HG02588 (cell line): Measurements from ENCODE around the gene BRCA2.
"Not testable (repeated sequence)": the region's sequence is repeated elsewhere in the genome, so short reads cannot be mapped to it uniquely, and the experiment has no call there.

ENCODE experiments used
- ATAC-seq: cut with Tn5 transposase; IDR thresholded peaks from one replicate; pipeline ENCODE4 v1.9.1; 2021; ENCODE audit warnings: mild to moderate bottlenecking, moderate library complexity; ENCODE audit not compliant: unreplicated experiment

BRCA2 gene

DNA sequence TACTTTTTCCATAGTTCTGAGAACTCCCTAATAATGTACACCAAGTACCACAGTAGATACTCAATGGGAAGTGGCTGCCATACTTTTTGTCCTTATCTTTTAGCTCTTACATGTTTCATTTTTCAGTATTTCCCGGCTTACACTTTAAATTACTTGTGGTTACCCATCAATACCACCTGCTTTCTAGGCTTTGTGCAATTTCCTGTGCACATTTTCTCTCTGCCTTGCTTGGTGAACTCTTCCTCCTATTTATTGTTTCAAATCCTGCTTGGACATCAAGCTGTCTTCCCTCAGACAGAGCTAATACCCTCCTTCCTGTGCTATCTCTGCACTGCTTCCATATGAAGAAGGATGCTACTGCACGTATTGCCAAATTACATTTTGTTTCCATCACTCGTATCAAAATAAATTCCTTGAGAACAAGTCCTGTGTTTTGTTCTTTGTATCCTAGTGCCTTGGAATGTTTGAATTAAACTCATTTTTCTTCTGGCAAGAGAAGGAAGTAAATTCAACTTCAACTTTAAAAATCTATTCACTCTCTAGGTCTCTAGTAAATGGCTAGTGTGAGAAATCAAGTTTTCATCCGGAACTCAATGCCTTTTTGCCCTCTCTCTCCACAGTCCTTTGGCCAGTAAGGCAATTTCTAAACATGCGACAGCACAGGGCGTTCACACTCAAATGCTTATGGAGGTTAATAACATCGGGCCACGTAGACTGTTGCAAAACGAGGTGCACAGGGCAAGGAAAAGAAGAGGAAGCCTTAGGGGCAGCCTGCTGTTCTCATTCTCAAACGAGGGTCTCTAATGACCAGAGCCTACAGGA lies 5.8 kb upstream of the BRCA2 start:
- no peak for ATAC-seq

- ATAC-seq, result no peak
Measured at GRCh38 chr13:32310134-32310706, 5.1 kb upstream of the BRCA2 start.

DNA sequence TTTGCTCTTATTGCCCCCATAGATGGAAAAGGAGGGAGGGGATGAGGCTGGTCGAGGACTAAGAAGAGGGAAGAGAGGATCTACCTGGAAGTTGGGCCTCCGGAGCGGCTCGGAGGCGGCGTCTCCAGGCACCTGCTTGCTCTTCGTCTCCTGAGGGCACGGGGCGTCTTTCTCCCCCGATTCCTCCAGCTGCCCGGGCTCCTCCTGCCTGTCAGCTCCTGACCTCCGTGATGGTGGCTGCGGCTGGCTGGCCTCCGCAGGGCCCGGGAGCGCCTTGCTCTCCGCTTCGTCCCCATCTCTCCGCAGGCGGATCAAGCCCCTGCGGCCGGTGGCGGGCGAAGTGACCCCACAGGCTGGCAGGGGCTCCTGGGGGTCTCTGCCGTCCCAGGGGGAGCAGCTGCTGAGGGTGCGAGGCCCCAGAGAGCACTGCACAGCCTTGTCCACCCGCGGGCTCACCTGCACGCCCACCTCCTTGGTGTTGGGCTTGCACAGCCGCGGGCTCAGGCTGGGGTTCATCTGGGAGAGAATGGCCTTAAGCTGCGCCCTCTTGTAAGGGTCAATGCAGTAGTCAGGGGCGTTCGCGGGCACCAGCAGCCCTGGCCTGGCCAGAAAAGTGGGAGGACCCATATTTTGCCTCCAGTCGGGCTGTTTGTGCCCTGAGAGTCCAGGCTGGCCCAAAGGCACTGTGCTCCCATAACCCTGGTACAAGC lies 4.0 kb upstream of the BRCA2 start:
- no peak for ATAC-seq

GRCh38 chr13:32314271-32315237 lies 754 bp upstream of the BRCA2 start:
- peak; percentile 14 for ATAC-seq

DNA sequence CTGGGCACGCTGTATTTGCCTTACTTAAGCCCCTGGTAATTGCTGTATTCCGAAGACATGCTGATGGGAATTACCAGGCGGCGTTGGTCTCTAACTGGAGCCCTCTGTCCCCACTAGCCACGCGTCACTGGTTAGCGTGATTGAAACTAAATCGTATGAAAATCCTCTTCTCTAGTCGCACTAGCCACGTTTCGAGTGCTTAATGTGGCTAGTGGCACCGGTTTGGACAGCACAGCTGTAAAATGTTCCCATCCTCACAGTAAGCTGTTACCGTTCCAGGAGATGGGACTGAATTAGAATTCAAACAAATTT lies 676 bp downstream of the BRCA2 start:
- ATAC-seq, result peak; percentile 54

DNA sequence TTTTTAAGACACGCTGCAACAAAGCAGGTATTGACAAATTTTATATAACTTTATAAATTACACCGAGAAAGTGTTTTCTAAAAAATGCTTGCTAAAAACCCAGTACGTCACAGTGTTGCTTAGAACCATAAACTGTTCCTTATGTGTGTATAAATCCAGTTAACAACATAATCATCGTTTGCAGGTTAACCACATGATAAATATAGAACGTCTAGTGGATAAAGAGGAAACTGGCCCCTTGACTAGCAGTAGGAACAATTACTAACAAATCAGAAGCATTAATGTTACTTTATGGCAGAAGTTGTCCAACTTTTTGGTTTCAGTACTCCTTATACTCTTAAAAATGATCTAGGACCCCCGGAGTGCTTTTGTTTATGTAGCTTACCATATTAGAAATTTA lies 1.2 kb downstream of the BRCA2 start:
- no peak for ATAC-seq

DNA sequence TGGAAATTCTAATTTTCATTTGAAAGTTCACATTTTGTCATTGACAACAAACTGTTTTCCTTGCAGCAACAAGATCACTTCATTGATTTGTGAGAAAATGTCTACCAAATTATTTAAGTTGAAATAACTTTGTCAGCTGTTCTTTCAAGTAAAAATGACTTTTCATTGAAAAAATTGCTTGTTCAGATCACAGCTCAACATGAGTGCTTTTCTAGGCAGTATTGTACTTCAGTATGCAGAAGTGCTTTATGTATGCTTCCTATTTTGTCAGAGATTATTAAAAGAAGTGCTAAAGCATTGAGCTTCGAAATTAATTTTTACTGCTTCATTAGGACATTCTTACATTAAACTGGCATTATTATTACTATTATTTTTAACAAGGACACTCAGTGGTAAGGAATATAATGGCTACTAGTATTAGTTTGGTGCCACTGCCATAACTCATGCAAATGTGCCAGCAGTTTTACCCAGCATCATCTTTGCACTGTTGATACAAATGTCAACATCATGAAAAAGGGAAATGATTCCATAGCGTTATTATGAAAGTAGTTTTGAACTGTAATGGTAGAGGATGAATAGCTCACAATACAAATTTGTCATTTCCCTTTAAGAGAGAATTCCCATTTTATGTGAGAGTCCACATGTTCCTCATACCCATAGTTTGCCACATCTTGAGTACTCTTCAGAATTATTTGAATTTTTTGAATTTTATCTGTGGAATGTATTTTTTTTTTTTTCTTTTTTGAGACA lies 2.6 kb downstream of the BRCA2 start:
- no peak for ATAC-seq

GRCh38 chr13:32320528-32320927 lies 5.2 kb downstream of the BRCA2 start:
- ATAC-seq, result no peak

- ATAC-seq, result no peak
Measured at GRCh38 chr13:32323912-32324311, 8.6 kb downstream of the BRCA2 start.

DNA sequence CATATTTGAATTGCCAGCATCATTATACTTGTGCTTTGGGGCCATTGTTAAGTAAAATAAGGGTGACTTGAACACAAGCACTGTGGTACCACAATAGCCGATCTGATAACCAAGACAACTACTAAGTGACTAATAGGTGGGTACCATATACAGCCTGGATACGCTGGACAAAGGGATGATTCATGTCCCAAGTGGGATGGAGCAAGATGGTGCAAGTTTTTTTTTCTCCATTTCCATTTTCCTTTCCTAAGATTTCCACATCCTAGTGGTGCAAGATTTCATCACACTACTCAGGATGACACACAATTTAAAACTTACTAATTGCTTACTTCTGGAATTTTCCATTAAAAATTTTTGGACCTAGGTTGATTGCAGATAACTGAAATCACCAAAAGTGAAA lies 15.1 kb downstream of the BRCA2 start:
- ATAC-seq, result no peak

DNA sequence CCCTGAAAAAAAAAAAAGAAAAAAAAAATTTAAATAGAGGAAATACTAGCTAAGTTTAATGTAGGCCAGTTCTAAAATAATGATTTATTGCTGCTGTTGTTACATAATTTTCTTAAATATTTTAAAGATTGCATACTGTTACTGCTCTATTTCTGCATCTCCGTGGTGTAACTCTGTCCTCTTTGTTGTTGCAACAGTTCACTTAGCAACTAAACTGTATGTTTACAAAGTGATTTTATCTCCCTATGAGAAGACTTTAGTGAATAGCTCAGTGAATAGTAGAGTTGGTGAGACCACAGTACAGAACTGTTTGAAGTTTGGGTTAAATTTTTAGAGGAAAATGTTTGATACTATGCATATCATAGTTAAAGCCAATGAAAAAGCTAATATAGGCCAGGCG lies 19.4 kb downstream of the BRCA2 start:
- no peak for ATAC-seq

GRCh38 chr13:32340914-32341313 lies 25.6 kb downstream of the BRCA2 start:
- no peak for ATAC-seq

GRCh38 chr13:32347651-32348050 lies 32.3 kb downstream of the BRCA2 start:
- ATAC-seq, result no peak

DNA sequence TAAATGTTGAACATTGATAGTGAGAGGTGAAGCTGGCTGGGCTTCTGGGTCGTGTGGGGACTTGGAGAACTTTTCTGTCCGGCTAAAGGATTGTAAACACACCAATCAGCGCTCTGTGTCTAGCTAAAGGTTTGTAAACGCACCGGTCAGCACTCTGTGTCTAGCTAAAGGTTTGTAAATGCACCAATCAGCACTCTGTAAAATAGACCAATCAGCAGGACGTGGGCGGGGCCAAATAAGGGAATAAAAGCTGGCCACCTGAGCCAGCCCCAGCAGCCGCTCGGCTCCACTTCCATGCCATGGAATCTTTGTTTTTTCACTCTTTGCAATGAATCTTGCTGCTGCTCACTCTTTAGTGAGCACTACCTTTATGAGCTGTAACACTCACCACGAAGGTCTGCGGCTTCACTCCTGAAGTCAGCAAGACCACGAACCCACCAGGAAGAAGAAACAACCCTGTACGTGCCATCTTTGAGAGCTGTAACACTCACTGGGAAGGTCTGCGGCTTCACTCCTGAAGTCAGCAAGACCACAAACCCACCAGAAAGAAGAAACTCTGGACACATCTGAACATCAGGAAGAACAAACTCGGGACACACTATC lies 35.6 kb downstream of the BRCA2 start:
- ATAC-seq, result not testable (repeated sequence)

GRCh38 chr13:32354040-32354439 lies 38.7 kb downstream of the BRCA2 start:
- ATAC-seq, result peak; percentile 57

GRCh38 chr13:32355935-32356334 lies 40.6 kb downstream of the BRCA2 start:
- ATAC-seq, result not testable (repeated sequence)

- no peak for ATAC-seq
Measured at GRCh38 chr13:32362574-32362973, 47.3 kb downstream of the BRCA2 start.

DNA sequence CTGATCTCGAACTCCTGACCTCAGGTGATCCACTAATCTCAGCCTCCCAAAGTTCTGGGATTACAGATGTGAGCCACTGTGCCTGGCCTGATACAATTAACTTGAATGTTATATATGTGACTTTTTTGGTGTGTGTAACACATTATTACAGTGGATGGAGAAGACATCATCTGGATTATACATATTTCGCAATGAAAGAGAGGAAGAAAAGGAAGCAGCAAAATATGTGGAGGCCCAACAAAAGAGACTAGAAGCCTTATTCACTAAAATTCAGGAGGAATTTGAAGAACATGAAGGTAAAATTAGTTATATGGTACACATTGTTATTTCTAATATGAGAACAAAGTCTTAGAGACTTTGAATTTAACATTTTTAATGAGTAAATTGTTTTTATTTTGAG lies 55.5 kb downstream of the BRCA2 start:
- ATAC-seq, result no peak

DNA sequence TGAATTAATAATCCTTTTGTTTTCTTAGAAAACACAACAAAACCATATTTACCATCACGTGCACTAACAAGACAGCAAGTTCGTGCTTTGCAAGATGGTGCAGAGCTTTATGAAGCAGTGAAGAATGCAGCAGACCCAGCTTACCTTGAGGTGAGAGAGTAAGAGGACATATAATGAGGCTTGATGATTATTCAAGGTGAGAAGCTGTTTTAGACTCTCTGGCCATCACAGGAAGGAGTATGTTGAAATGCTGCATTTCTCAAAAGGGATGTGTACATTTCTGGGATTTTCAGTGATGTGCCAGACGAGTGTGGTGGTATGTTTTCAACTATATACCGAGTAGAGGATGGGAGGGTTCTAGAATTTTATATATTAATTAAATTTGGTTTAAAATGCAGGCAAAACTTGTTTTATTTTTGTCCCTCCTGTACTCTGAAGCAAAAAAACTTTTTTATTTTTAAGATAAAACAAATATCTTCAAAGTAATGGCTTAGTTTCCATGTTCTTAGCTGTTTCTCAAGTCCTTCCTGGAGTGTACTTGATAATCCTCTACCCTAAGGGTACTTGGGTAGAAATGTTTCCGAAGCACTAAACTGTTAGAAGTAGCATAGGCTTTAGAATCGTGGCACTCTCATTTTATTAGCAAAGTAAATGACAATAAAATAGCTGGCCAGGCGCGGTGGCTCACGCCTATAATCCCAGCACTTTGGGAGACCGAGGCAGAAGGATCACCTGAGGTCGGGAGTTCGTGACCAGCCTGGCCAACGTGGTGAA lies 61.5 kb downstream of the BRCA2 start:
- ATAC-seq, result no peak
